Measurements from ENCODE around the gene THSD4.

GRCh38 chr15:71231758-71232157, 116.5 kb downstream of the THSD4 start:
- TF ChIP-seq CTCF (IDR thresholded peaks at IDR 0.05) (no peak), EP300 (IDR thresholded peaks at IDR 0.05) (no peak), POLR2AphosphoS5 (IDR thresholded peaks at IDR 0.05) (no peak), POLR2A (IDR thresholded peaks at IDR 0.05) (no peak)

All from upper lobe of left lung (tissue), 4 donors.